Brain pericyte (primary cell): ENCODE data around the gene INSRR.

Experiments
- DNase-seq: peaks from one replicate; pipeline ENCODE4 v3.0.0-alpha.2; 2012; ENCODE audit warnings: low read depth, low spot score

INSRR gene

GRCh38 chr1:156851779-156852417, 7.0 kb downstream of the INSRR start:
- DNase-seq: no peak

GRCh38 chr1:156849151-156849496, 9.8 kb downstream of the INSRR start:
- no peak for DNase-seq

GRCh38 chr1:156848461-156849150, 10.3 kb downstream of the INSRR start:
- DNase-seq: no peak

GRCh38 chr1:156847591-156848460, 11.1 kb downstream of the INSRR start:
- DNase-seq: no peak

GRCh38 chr1:156846643-156847042, 12.3 kb downstream of the INSRR start:
- DNase-seq: no peak

- no peak for DNase-seq
Measured at GRCh38 chr1:156845953-156846545, 12.9 kb downstream of the INSRR start.

- DNase-seq: no peak
Measured at GRCh38 chr1:156845055-156845952, 13.6 kb downstream of the INSRR start.

- no peak for DNase-seq
Measured at GRCh38 chr1:156844638-156845037, 14.3 kb downstream of the INSRR start.

GRCh38 chr1:156844102-156844501, 14.8 kb downstream of the INSRR start:
- no peak for DNase-seq

GRCh38 chr1:156842618-156843300, 16.2 kb downstream of the INSRR start:
- DNase-seq: no peak

GRCh38 chr1:156841295-156841855, 17.5 kb downstream of the INSRR start:
- DNase-seq: no peak

- no peak for DNase-seq
Measured at GRCh38 chr1:156840898-156841279, 18.0 kb downstream of the INSRR start.

GRCh38 chr1:156840186-156840897, 18.6 kb downstream of the INSRR start:
- DNase-seq: no peak

GRCh38 chr1:156839426-156840109, 19.3 kb downstream of the INSRR start:
- DNase-seq: no peak

- DNase-seq: no peak
Measured at GRCh38 chr1:156838972-156839371, 19.9 kb downstream of the INSRR start.

- no peak for DNase-seq
Measured at GRCh38 chr1:156836892-156837291, 22.0 kb downstream of the INSRR start.

GRCh38 chr1:156836041-156836654, 22.8 kb downstream of the INSRR start:
- no peak for DNase-seq

GRCh38 chr1:156834322-156834721, 24.6 kb downstream of the INSRR start:
- DNase-seq: no peak

GRCh38 chr1:156833603-156834002, 25.3 kb downstream of the INSRR start:
- no peak for DNase-seq
